SK-N-MC (cell line): ENCODE data around the gene MKRN1.

ENCODE experiments used
- FOXP2 ChIP-seq: optimal IDR thresholded peaks from 2 replicates; pipeline ENCODE3; 2011; ENCODE audit warnings: mild to moderate bottlenecking, moderate library complexity; ENCODE audit not compliant: insufficient read depth; ENCODE audit errors: extremely low read length, control extremely low read depth
- POLR2AphosphoS5 ChIP-seq: IDR thresholded peaks from 2 replicates; pipeline ENCODE4 v1.6.1; 2012; ENCODE audit warnings: mild to moderate bottlenecking, low read depth, low read length, borderline replicate concordance

DNA sequence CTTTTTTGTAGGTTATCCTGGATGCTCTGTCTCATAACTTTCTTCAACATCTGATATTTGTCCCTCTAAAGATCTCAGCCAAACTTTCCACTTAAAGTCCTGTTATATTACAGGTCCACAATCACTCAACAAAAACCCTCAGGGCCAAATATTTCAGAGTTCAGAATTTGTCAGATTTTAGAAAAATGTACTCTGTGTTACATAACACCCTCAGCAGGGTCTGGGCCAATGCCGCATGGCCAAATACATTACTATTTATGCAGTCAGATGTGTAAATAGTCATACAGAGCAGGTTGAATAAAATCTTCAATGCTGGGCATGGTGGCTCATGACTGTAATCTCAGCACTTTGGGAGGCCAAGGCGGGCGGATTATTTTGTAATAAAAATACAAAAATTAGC is 63.9 kb downstream of the MKRN1 start:
- no peak for TF ChIP-seq POLR2AphosphoS5
- TF ChIP-seq FOXP2, result no peak
